T-helper 2 cell treated with Interferon-gamma antibody and Interleukin-4, amounts not matched to agents 5 μg/mL and 100 μg/mL, for 36 hours (primary cell): ENCODE data around the gene TMEM119.
"Not testable (repeated sequence)": the region's sequence is repeated elsewhere in the genome, so short reads cannot be mapped to it uniquely, and the experiment has no call there.

Source experiments
- DNase-seq: peaks from one replicate; pipeline ENCODE4 v3.0.0; 2021; ENCODE audit warnings: low spot score
- H3K27ac Mint-ChIP-seq: one replicate; pipeline ENCODE4 v1.8.0; 2021; ENCODE audit warnings: mild to moderate bottlenecking, mixed read lengths
- H3K27me3 Mint-ChIP-seq: one replicate; pipeline ENCODE4 v1.8.0; 2021; ENCODE audit warnings: low read depth, mixed read lengths
- H3K36me3 Mint-ChIP-seq: one replicate; pipeline ENCODE4 v1.8.0; 2021; ENCODE audit warnings: low read depth, mixed read lengths
- H3K4me1 Mint-ChIP-seq: one replicate; pipeline ENCODE4 v1.8.0; 2021; ENCODE audit warnings: low read depth, mixed read lengths
- H3K4me3 Mint-ChIP-seq: one replicate; pipeline ENCODE4 v1.8.0; 2022; ENCODE audit warnings: mild to moderate bottlenecking, moderate library complexity, mixed read lengths
- H3K9me3 Mint-ChIP-seq: one replicate; pipeline ENCODE4 v1.8.0; 2021; ENCODE audit warnings: mixed read lengths

TMEM119 gene

DNA sequence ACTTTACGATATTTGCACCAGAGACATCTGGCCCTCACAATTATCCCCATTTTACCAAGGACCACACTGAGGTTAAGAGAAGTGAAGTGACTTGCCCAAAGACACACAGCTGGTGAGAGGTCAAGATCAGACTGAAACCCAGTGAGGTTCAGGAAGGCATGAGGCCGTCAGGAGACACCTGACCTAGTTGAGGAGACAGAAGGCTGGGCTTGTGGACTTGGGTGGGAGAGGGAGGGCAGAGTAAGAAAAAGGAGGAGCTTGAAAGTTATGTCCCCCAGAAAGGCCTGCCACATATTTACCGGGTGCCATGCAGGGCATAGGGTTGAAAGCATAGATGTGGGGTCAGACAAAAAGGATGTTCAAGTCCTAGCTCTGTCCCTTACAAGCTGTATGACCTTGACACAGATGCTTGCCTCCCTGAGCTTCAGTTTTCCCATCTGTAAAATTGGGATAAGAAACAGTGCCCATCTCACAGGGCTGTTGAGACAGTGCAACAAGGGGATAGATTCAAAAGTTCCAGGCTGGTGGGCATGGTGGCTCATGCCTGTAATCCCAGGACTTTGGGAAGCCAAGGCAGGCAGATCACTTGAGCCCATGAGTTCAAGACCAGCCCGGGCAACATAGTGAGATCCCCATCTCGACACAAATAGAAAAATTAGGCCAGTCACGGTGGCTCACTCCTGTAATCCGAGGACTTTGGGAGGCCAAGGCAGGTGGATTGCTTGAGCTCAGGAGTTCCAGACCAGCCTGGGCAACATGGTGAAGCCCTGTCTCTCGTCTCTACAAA, 29.4 kb upstream of the TMEM119 start:
- H3K4me1 Mint-ChIP-seq = peaks cover 42% of the 10 kb centered on the region
- no peaks in the 10 kb centered on the region for H3K27me3 Mint-ChIP-seq
- no peaks in the 10 kb centered on the region for H3K9me3 Mint-ChIP-seq
- peak overlapping the region; percentile 68 for H3K27ac Mint-ChIP-seq
- no peak for DNase-seq
- peaks cover 78% of the 10 kb centered on the region for H3K36me3 Mint-ChIP-seq
- H3K4me3 Mint-ChIP-seq = peak overlapping the region; percentile 59

DNA sequence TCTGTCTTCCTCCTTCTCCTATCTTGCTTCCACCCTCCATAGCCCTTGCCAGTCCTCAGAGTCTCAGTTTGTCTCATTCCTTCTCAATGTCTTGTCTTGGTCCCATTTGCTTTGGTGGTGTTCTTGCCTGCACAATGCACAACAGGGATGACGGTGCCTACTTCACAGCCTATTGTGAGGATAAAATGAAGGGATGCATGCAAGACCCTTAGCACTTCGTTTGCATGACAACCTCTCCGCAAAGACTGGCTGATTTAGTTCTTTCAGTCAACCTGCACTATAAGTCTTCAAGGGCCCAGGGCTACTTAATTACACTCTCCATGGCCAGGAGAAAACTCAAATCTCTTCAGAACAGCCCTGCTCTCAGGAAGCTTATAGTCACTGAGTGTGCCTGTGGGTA, 27.3 kb upstream of the TMEM119 start:
- Mint-ChIP-seq H3K4me1 (peaks cover 38% of the 10 kb centered on the region), H3K4me3 (no peak overlapping the region), H3K36me3 (peaks cover 75% of the 10 kb centered on the region), H3K9me3 (no peaks in the 10 kb centered on the region), H3K27ac (peak overlapping the region; percentile 4), H3K27me3 (no peaks in the 10 kb centered on the region)
- no peak for DNase-seq

DNA sequence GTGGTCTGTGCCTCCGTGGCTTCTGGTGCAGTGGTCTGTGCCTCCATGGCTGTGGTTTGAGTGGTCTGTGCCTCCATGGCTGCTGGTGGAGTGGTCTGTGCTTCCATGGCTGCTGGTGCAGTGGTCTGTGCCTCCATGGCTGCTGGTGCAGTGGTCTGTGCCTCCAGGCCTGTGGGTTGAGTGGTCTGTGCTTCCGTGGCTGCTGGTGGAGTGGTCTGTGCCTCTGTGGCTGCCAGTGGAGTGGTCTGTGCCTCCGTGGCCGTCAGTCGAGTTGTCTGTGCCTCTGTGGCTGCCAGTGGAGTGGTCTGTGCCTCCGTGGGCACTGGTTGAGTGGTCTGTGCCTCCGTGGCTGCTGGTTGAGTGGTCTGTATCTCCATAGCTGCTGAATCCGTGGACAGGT, 25.7 kb upstream of the TMEM119 start:
- Mint-ChIP-seq H3K27me3 (no peaks in the 10 kb centered on the region), H3K9me3 (no peaks in the 10 kb centered on the region), H3K4me3 (no peak overlapping the region), H3K36me3 (peaks cover 67% of the 10 kb centered on the region), H3K4me1 (peaks cover 34% of the 10 kb centered on the region), H3K27ac (no peak overlapping the region)
- no peak for DNase-seq

DNA sequence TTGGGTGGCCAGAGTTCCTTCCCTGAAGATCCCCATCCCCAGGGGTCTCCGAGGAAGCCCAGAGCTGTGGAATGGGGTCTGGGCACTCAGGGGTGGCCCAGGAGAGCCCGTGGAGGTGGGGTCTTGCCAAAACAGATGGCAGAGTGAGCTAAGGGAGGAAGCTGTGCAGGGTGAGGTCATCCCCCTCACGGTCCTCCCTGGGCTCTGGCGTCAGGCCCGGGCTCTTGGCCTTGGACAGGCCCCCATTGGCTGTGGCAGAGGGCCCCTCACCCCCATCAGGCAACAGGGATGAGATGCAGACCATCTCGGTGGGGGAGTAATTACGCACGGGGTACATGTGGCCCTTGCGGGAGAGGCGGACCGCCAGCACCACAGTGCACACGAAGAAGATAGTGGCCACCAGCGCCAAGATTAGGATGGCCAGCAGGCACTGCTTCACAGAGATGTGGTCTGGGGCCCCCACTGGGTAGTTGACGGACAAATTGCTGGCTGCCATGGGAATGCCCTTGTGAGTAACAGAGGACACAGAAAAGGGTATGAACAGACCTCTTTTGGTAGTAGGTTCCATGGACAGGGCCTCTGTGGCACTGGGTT, 25.1 kb upstream of the TMEM119 start:
- Mint-ChIP-seq H3K36me3 (peaks cover 66% of the 10 kb centered on the region), H3K4me1 (peaks cover 35% of the 10 kb centered on the region), H3K27ac (no peak overlapping the region), H3K4me3 (no peak overlapping the region), H3K27me3 (no peaks in the 10 kb centered on the region), H3K9me3 (no peaks in the 10 kb centered on the region)
- DNase-seq = no peak

DNA sequence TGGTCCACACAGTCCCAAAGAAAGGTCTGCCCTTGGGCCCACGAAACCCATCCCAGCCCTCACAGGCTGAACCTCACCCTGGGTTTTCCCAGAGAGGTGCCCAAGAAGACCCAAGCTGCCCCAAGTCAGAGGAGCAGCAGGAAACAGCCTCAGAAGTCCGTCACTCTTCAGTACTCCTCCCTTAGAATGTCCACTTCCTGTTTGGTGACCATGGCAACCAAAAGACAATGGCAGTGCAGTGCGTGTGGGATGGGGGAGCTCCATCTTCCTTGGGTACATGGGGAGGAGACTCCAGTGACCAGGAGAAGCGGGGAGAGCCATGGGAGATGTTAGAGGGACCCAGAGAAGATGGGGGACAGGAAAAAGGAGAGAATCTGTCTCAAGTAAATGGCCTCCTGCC, 24.5 kb upstream of the TMEM119 start:
- no peak for DNase-seq
- peak overlapping the region; percentile 95 for H3K27ac Mint-ChIP-seq
- no peaks in the 10 kb centered on the region for H3K9me3 Mint-ChIP-seq
- peaks cover 35% of the 10 kb centered on the region for H3K4me1 Mint-ChIP-seq
- peak overlapping the region; percentile 18 for H3K4me3 Mint-ChIP-seq
- peaks cover 69% of the 10 kb centered on the region for H3K36me3 Mint-ChIP-seq
- H3K27me3 Mint-ChIP-seq = no peaks in the 10 kb centered on the region

DNA sequence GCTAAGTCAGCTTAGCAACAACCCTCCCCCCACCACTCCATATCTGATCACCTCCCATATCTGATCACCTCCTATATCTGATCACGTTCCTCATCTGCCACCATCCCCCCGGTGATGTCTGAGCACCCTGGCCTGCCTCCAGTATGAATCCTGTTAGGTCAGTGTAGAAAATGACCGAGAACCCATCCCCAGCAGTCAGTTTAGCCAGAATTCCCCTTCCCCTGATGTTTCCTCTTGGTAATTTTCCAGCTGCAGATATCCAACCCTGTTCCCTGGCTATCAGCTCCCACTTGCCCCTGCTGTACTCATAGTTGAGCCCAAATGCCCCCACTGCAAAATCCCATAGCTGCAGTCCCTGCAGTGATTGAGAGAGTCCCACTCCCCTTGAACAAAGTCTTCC, 23.3 kb upstream of the TMEM119 start:
- peak overlapping the region; percentile 18 for H3K27ac Mint-ChIP-seq
- no peaks in the 10 kb centered on the region for H3K27me3 Mint-ChIP-seq
- no peak overlapping the region for H3K4me3 Mint-ChIP-seq
- H3K36me3 Mint-ChIP-seq = peaks cover 75% of the 10 kb centered on the region
- H3K4me1 Mint-ChIP-seq = peaks cover 42% of the 10 kb centered on the region
- H3K9me3 Mint-ChIP-seq = peaks cover 6% of the 10 kb centered on the region
- DNase-seq = no peak

DNA sequence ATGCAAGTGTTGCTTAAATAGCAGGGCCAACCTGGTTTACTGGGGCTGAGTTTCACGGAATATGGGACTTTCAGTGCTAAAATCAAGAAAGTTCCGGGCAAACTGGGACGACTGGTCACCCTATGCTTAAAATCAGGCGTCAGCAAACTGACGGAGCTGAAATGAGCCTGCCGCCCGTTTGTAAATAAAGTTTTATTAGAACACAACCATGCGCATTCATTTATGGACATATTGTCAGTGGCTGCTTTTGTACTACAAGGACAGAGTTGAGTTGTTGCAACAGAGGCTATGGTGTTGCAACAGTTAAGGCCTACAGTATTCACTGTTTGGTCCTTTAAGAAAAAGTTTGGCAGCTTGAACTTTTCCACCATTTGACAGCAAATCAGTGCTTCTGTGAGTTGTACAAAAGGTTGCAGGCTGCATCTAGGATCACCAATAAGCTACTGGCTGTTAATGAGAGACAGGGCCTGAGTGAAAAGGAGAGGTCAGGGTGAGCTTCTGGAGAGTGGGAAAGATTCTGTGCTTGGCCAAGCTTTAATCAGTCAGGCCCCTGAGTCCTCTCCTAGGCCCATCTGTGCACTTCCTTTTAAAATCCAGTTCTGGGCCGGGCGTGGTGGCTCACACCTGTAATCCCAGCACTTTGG, 22.5 kb upstream of the TMEM119 start:
- Mint-ChIP-seq H3K27me3 (no peaks in the 10 kb centered on the region), H3K27ac (no peak overlapping the region), H3K4me3 (no peak overlapping the region), H3K9me3 (peaks cover 12% of the 10 kb centered on the region), H3K36me3 (peaks cover 75% of the 10 kb centered on the region), H3K4me1 (peaks cover 38% of the 10 kb centered on the region)
- no peak for DNase-seq

DNA sequence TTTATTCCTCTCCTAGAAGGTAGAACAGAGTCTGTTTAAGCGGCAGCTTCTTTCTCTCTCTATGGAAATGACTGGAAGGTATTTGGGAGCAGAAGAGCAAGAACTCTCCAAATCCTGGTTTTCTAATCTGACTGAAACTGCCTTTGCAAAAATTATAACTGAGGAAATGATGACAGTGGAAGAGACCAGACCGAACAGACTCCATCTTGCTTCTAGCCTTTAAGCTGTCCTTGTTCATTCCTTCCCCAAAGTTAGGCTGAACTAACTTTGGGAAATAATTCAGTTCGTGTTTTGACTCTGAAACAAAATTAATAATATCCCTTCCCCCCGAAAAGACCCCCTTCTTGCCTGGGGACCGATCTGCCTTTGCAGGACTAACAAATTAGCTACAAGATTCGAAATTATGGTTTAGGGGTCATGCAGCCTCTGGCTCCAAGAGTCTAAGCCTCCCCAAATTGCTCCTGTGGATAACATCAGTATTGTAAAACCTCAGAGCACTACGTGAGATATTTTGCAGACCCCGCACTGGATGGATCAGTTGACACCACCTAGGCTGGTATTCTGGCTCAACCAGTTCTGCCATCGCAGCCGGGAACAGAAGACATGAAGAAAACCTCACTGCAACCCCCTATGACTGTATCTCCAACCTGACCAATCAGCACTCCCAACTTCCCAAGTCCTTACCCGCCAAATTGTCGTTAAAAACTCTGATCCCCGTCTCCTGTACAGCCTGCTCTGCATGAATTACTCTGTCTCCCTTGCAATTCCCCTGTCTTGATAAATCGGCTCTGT, 21.7 kb upstream of the TMEM119 start:
- Mint-ChIP-seq H3K27ac (no peak overlapping the region), H3K36me3 (peaks cover 73% of the 10 kb centered on the region), H3K4me1 (peaks cover 35% of the 10 kb centered on the region), H3K27me3 (no peaks in the 10 kb centered on the region), H3K9me3 (peaks cover 12% of the 10 kb centered on the region), H3K4me3 (no peak overlapping the region)
- no peak for DNase-seq

DNA sequence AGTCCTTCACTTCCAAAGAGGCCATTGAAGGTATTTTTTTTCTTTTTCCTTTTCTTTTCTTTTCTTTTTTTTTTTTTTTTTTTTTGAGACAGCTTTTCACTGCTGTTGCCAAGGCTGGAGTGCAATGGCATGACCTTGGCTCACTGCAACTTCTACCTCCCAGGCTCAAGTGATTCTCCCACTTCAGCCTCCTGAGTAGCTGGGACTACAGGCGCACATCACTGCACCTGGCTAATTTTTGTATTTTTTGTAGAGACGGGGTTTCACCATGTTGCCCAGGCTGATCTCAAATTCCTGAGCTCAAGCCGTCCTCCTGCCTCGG, 21.0 kb upstream of the TMEM119 start:
- Mint-ChIP-seq H3K36me3 (peaks cover 72% of the 10 kb centered on the region), H3K4me1 (peaks cover 37% of the 10 kb centered on the region), H3K9me3 (peaks cover 12% of the 10 kb centered on the region), H3K27ac (peak overlapping the region; percentile 84)
- H3K27me3 Mint-ChIP-seq, DNase-seq, H3K4me3 Mint-ChIP-seq: not testable (repeated sequence)

DNA sequence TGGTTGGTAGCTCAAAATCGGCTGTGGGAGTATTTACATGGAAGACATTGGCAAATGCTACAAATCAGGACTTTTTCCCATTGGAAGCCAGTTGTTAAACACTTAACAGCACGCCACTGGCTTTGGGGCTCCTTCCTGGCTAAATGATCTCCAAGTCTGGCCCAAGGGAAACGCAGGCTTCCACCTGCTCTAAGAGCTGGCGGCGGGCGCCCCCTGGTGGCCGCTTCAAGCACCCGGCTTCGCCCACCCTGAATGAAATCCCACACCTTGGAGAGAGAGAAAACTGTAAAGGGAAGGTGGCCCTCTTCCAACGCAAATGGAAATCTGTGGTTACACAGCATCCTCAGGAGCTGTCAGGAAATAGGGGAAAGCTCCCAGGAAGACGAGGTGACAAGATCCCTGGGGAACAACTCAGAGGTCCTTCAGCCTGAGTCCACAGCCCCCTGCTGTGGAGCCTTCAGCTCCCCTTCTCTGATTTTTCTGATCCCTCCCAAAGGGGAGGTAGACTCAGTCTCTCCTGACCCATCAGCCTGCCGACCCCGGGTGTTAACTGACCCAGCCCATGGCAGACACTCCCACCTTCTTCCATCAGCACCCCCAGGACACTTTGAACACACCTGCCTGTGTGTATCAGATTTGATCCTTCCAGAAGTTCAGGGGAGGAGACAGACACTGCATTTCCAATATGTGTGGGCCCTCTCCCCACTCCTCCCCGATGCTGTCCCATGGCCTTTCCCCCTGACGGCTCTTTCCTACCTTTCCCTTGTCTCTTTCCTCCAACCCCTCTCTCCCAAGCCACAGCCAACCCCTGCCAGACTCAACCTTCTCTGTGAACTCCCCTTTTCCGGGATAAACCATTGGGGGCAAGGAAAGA, 20.4 kb upstream of the TMEM119 start:
- peak overlapping the region; percentile 3 for H3K4me3 Mint-ChIP-seq
- H3K36me3 Mint-ChIP-seq = peaks cover 67% of the 10 kb centered on the region
- DNase-seq = peak; percentile 74
- peak overlapping the region; percentile 84 for H3K27ac Mint-ChIP-seq
- H3K4me1 Mint-ChIP-seq = peaks cover 36% of the 10 kb centered on the region
- peaks cover 12% of the 10 kb centered on the region for H3K9me3 Mint-ChIP-seq
- H3K27me3 Mint-ChIP-seq = no peaks in the 10 kb centered on the region

DNA sequence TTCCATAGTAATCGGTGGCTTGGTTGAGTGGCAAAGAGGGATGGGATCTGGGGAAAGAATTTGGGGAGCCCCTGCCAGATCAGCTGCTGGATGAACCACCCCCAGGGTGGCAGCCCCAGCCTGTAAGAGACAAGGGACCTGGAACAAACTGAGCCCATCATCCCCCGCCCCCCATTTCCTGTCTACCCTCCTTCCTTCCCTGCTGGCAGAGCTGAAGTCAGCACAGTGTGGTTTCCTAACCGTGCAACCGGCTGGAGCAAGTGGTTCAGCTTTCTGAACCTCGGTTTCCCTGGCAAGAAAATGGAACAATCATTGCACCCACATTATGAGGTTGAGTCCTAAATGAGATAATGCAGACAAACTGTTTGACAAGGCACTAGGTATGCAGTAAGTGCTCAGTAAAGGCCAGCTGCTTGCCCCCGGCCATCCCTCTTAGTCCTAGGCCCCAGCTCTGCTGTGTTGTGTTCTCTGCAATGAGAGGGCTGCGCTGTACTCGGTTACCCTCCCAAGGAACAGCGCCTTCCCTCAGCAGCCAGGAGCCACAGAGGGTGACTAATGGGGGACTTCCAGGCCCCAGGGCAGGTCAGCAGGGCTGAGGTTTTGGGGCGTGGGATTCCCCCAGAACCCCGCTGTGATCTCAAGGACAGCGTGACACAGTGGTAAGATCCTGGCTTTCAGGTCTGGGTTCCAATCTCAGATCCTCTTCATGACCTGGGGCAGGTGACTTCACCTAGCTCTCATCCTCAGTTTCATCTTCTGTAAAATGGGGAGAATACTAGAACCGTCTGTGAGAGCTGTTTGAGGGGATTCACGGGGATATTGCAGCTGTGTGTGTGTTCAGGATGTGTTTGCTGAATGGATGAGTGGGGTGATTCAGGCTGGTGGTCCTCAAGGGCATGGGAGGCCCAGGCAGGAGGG, 19.3 kb upstream of the TMEM119 start:
- Mint-ChIP-seq H3K4me3 (peak overlapping the region; percentile 59), H3K36me3 (peaks cover 55% of the 10 kb centered on the region), H3K4me1 (peaks cover 32% of the 10 kb centered on the region), H3K9me3 (peaks cover 12% of the 10 kb centered on the region), H3K27me3 (no peaks in the 10 kb centered on the region), H3K27ac (peak overlapping the region; percentile 85)
- peak; percentile 90 for DNase-seq

DNA sequence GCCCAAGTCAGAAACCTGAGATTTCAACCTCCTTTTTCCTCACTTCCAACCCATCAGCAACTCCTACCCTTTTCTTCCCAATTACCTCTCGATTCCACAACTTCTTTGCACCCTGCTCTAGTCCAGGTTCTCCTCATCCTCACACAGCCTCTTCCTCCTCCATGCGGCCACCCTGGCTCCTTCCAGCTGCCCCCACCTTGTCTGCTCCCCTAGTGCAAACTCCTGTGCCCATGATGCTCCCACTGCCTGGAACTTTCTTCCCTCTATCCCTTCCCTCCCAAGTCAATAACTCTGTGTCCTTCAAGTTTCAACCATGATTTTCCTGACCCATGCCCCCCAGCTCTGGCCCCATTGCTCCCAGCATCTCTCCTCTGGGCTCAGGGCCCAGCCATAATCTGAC, 18.5 kb upstream of the TMEM119 start:
- peak overlapping the region; percentile 34 for H3K27ac Mint-ChIP-seq
- peaks cover 47% of the 10 kb centered on the region for H3K36me3 Mint-ChIP-seq
- peaks cover 12% of the 10 kb centered on the region for H3K9me3 Mint-ChIP-seq
- H3K4me1 Mint-ChIP-seq = peaks cover 31% of the 10 kb centered on the region
- no peaks in the 10 kb centered on the region for H3K27me3 Mint-ChIP-seq
- no peak overlapping the region for H3K4me3 Mint-ChIP-seq
- no peak for DNase-seq
